Measurements from ENCODE around the gene ZNF516.

DNA sequence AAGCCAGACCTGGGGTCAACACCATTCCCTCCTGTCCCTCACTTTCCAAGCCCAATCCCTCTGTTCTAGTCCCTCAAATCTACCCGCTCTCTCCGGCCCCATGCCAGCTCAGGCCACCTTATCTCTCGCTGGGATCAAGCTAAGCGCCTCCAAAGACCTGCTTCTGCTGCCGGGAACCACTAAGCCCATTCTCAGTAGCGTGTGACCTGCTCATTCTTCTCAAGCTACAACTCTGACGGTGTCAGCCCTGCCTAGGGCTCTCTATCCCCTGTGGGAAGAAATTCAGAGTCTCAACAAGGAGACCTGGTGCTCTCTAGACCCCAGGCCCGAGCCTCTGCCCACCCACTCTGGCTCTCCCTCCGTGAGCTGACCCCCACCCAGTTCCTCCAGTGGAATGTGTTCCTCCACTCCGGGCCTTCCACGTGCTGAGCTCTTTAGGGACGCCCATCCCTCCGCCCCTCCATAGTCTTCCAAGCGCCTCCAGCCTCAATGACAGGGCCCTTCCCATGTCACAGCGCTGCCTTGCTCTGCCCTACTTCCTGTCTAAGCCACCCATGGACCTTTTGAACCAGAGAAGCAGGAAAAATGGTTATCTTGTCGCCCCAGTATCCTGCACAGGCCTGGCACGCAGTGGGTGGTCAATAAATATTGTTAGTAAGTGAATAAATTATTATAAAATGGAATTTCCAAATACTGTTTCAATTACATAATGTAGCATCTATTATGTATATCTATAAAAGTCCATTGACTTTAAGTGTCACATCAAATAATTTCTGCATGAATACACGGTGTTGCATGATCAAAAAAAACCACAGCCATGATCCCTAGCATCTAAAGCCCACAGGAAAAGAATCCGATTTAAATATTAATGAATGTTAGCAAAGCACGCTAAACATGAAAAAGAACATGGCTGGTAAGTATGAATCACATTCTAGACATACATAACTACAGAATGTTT, 127.6 kb downstream of the ZNF516 start:
- TF ChIP-seq, protein P1, sequence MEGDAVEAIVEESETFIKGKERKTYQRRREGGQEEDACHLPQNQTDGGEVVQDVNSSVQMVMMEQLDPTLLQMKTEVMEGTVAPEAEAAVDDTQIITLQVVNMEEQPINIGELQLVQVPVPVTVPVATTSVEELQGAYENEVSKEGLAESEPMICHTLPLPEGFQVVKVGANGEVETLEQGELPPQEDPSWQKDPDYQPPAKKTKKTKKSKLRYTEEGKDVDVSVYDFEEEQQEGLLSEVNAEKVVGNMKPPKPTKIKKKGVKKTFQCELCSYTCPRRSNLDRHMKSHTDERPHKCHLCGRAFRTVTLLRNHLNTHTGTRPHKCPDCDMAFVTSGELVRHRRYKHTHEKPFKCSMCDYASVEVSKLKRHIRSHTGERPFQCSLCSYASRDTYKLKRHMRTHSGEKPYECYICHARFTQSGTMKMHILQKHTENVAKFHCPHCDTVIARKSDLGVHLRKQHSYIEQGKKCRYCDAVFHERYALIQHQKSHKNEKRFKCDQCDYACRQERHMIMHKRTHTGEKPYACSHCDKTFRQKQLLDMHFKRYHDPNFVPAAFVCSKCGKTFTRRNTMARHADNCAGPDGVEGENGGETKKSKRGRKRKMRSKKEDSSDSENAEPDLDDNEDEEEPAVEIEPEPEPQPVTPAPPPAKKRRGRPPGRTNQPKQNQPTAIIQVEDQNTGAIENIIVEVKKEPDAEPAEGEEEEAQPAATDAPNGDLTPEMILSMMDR (IDR thresholded peaks at IDR 0.05; ENCODE audit: low read length) = no peak
- no peak for TF ChIP-seq EZH2 (IDR thresholded peaks at IDR 0.05; ENCODE audit: borderline replicate concordance, low read length)

All from OCI-LY1 (cell line).